Bone marrow (tissue), 2 donors: Measurements from ENCODE around the gene CHMP6.
A peak's percentile ranks its signal among the peaks of the same experiment; 100 is the strongest.

Experiments used
- DNase-seq, 2 donors: peaks; one replicate each; lab custom pipeline; 2025; lab: John Stamatoyannopoulos, UW

CHMP6 gene

GRCh38 chr17:81030741-81031565 lies 39.3 kb downstream of the CHMP6 start:
- no peak for DNase-seq

- no peak for DNase-seq
These were observed 40.2 kb downstream of the CHMP6 start for GRCh38 chr17:81031566-81032550.

- DNase-seq, result no peak
These were observed 41.2 kb downstream of the CHMP6 start for GRCh38 chr17:81032641-81033480.

- DNase-seq, result peak in 1 of 2 donors; percentile 11
These were observed 42.0 kb downstream of the CHMP6 start for GRCh38 chr17:81033535-81034167.

GRCh38 chr17:81034168-81034777 lies 42.6 kb downstream of the CHMP6 start:
- no peak for DNase-seq

- peak; percentile 90 to 93 for DNase-seq
These were observed 43.3 kb downstream of the CHMP6 start, which contains the start of gene BAIAP2 for GRCh38 chr17:81034779-81035520. TSS of gene BAIAP2 (plus strand) at chr17:81035151. CDS start at chr17:81035255, 104 bp downstream.

GRCh38 chr17:81035521-81036196 lies 44.0 kb downstream of the CHMP6 start:
- DNase-seq, result no peak

GRCh38 chr17:81036197-81036941 lies 44.7 kb downstream of the CHMP6 start:
- no peak for DNase-seq

GRCh38 chr17:81037026-81037797 lies 45.6 kb downstream of the CHMP6 start:
- DNase-seq, result no peak

- no peak for DNase-seq
These were observed 46.4 kb downstream of the CHMP6 start for GRCh38 chr17:81037798-81038733.

- DNase-seq, result no peak
These were observed 47.5 kb downstream of the CHMP6 start for GRCh38 chr17:81039096-81039495.

GRCh38 chr17:81039854-81040758 lies 48.5 kb downstream of the CHMP6 start:
- DNase-seq, result peak in 1 of 2 donors; percentile 20

- DNase-seq, result peak in 1 of 2 donors; percentile 6
These were observed 49.2 kb downstream of the CHMP6 start for GRCh38 chr17:81040791-81041337.

GRCh38 chr17:81042606-81043005 lies 51.0 kb downstream of the CHMP6 start:
- DNase-seq, result no peak

- DNase-seq, result no peak
These were observed 51.7 kb downstream of the CHMP6 start for GRCh38 chr17:81043319-81043724.
